Effector CD4-positive, alpha-beta T cell (primary cell): Measurements from ENCODE around the gene NR3C1.

Experiments used
- DNase-seq: peaks from one replicate; pipeline ENCODE4 v3.0.0-alpha.2; 2020

The NR3C1 gene

DNA sequence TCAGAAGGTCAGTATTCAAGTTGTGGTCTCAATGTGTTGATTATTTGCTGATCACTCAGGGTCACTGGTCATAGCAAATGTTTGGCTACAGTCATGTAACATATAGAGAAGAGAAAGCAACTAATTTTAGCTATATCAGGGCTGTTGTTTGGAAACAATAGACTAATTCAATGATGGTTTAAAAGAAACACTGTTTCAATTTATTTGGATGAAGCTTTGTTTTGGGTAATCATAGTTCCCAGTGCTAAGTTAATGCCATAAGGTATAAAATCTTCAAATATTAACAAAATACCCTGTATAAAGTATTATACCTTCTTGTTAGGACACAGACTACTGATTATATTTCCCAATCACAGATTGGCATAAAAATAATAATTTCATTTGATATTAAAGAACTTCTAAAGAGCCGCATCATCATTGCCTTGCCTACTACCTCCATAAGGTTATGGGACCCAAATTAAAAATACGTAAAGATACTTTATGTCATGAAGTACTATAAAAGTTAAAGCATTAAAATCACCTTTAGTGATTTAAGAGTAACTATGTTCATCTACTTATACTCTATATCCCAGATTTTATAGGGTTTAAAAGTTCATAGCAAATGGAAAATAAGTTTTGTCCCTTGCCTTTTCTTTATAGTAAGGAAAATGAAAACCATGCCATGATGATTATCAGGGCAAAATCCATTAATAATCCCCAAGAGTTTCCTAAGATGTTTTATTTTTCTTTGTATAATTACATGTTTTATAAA lies 6.0 kb downstream of the NR3C1 start:
- DNase-seq, result no peak

DNA sequence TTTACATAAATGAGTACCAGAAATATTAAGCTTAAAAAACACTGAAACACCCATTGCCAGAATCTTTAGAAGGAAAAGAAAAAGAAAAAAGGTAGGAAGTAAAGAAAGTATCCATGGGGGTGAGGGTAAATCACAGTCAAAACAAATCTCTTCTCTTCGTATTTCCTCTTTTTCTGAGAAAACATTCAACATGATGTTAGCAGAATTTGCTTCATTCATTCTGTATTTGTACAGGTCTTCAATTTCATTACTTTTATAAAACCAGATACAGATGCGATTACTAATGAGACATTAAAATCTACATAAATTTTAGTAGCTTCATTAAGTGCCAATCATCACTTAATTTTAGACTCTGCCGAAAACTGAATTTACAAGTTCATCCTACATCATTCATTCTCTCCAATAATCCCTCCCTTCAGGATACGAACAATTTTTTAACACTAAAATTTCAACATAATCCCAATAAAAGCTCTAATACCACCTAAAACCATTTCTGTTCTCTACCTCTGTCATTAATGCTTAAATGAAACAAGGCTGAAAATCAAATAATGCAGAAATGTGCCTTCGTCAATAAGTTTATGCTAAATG lies 7.0 kb downstream of the NR3C1 start:
- DNase-seq, result no peak

DNA sequence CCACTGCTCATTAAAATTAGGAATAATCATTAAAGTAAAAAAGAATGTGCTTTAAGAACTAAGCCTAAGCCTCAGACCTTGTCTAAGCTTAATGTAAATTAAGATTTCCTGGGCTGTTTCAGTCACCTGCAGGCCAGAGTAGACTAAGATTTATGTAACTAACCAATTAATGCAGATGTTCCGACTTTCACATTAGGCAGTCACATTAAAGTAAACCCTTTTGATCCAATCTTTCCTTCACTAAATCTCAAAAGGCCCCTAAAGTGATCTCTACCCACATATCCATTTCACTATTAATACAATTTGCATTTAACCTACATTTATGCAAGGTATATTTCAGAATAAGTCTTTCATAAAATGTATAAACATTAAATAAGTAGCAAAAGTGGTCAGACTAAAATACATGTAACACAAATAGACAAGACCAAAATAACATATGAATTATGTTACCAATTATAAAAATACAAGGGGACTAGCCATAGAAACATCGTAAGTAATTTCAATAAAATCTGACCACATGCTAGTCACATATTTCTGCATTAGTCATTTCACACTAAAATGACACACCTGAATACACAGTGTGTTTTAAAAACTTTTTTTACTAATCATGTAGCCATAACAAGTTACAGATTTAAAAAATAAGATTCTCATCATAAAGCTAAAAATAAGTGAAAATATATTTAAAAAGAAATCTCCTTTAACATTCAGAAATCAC lies 7.7 kb downstream of the NR3C1 start:
- no peak for DNase-seq

DNA sequence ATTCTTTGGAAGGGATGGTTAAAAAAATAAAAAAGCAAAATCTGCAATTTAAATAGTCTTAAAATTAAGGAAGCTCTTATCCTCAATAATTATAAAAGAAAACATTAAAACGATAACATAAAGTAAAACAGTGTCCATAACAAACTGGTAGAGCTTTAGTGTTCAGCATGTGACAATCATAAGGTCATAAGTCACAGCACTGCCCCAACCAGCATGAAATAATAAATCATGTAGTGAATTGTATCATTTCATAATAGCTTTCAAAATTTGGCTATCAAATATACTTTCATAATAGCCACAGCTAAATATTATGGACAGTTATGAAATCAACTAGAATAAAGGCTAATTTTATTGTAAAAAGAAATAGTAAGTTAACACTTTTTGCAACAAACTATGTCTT lies 10.0 kb downstream of the NR3C1 start:
- no peak for DNase-seq

DNA sequence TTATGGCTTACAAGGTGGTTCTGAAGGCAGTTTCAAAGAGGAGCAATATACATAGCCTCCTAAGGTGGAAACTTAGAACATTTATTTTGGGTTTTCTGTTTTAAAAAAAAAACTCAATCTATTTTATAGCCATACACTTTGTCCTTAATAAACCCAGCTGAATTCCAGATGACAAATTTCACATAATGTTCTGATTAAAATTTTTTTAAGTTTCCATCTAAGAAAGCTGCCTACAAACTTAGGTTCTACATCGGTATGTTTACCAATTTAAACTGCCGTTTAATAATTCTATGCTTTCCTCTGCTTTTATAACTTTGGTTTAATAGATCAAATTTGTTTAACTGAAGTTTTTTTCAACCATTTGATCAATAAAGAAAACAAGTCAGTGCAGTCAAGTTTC lies 12.5 kb downstream of the NR3C1 start:
- DNase-seq, result no peak

DNA sequence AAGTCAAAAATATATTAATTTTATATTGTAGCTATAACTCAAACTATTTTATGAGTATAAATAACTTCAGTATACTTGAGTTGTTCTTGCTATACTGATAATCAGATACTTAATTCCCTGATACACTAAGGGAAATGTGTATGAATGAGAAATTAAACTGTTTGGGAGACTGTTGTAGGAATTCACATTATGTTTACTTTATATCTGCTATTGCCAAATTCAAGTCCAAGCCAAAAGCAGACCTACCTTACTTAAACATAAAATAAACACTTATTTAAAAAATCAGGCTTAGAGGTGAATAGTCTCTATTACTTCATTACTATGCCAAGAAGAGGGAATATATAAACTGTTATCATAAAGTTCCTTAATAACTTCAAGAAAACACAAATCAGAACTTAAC lies 13.2 kb downstream of the NR3C1 start:
- no peak for DNase-seq

DNA sequence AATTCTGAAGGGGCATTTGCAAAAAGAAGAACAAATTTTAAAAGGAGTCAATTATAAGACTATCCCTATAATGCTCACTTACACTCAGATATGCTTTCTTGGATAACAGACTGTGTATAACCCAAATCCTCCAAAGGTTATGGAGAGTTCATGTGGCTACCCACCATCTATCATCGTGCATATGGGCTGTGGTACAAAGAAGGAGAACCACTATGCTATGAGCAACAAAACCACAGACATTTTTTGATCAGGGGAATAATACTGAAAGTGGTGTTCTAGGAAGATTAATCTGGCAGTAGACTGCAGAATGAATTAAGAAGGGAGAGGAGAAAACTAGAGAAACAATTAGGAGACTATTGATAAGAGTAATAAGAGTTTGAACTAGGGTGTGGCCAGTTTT lies 16.8 kb downstream of the NR3C1 start:
- DNase-seq, result no peak

DNA sequence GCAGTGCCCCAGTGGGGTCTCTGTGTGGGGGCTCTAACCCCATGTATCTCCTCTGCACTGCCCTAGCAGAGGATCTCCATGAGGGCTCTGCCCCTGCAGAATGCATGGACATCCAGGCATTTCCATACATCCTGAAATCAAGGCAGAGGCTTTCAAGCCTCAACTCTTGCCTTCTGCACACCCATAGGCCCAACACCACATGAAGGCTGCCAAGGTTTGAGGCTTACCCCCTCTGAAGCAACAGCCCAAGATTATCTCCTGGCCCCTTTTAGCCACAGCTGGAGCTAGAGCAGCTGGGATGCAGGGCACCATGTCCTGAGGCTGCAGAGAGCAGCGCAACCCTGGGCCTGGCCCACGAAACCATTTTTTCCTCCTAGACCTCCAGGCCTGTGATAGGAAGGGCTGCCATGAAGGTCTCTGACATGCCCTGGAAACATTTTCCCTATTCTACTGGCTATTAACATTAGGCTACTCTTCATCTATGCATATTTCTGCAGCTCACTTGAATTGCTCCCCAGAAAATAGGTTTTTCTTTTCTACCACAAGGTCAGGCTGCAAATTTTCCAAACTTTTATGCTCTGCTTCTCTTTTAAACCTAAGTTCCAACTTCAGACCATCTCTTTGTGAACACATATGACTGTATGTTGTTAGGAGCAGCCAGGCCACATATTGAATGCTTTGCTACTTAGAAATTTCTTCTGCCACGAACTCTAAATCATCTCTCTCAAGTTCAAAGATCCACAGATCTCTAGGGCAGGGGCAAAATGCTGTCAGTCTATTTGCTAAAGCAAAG lies 18.4 kb downstream of the NR3C1 start:
- DNase-seq, result no peak

DNA sequence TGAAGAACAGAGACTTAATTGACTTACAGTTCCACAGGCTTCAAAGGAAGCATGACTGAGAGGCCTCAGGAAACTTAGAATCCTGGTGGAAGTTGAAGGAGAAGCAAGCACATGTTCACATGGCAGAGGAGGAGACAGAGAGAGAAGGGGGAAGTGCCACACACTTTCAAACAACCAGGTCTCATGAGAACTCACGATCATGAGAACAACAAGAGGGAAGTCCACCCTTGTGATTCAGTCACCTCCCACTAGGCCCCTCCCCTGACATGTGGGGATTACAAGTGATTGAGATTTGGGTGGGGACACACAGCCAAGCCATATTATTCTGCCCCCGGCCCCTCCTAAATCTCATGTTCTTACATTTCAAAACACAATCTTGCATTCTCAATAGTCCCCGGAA lies 19.5 kb downstream of the NR3C1 start:
- DNase-seq, result no peak

DNA sequence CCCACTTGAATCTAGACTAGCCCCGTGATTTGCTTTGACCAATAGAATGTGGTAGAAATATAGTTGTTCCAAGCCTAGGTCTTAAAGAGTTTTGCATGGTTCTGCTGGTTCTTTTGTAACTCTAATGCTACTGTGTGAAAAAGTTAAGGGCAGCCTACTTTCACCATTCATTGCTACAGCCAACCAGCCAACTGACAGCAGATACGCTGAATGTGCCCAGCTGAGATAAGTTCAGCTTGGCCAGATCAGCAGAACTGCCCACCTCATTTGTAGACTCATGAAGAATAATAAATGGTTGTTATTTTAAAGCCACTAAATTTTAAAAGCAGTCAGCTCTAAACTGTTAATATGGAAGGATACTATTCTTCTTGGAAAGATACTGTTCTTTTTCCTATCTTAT lies 23.9 kb downstream of the NR3C1 start:
- DNase-seq, result no peak

DNA sequence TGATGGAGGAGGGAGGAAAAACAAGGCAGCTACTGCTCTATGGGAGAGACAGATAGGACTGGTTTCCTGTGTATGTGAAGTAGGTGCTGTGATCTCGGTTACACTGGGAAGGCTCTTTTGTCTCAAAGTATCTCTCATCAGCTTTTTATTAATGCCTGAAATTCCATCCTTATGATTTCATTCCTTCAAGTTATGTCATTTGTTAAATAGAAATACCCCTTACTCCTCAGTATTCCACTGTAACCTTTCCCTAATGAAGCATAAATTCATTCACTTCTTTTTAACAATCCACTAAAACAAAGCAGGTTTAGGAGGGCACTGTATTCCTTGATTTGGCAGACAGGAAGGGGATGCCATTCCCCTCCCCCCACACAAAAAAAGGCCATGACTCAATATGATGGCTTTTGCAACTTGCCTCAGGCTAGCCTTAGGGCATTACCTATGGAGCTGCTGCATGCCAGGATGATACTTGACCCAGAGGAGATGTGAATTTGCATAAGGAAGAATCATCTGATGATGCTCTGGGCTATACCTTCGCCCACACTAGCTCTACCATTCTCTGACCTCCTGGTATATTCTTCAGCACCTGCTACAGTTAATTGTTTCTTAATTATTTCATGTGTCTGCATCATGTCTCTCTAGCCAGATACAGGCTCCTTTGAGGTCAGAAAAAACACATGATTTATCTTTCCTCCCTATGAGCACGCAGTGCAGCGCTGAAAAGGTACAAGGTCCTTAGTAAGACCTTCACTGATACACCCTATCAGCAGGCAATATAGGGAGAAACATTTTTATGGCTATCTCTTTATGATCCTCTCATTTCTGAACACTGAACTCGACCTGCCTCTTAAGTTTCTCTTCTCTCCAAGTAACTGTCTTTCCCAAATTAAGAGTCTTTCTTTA lies 26.3 kb downstream of the NR3C1 start:
- DNase-seq, result no peak

DNA sequence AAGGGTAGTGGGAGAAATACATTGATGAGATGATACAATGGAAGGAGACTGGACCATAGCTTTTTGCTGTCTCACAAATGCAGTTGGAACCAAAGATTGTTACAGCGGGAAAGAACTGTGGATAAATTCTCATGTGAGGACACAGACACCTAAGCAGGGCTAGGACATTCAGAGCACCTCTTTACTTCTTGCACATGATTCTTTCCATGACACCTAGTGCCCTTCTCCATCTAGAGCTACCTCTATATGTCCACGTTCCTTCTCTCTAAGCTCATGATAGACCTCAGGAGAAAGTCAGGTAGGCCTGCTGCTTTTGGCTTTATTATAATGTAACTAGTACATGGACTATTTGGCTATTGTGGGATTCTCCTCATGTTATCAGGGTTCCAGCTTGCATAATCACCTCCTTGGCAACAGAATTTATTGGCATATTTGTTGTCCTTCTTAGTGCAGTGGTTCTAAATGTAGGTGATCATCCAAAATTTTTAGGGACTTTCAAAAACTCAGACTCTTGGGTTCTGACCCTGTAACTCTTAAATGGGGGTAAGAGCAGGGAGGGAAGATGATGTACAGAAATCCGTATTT lies 27.2 kb downstream of the NR3C1 start:
- DNase-seq, result no peak

DNA sequence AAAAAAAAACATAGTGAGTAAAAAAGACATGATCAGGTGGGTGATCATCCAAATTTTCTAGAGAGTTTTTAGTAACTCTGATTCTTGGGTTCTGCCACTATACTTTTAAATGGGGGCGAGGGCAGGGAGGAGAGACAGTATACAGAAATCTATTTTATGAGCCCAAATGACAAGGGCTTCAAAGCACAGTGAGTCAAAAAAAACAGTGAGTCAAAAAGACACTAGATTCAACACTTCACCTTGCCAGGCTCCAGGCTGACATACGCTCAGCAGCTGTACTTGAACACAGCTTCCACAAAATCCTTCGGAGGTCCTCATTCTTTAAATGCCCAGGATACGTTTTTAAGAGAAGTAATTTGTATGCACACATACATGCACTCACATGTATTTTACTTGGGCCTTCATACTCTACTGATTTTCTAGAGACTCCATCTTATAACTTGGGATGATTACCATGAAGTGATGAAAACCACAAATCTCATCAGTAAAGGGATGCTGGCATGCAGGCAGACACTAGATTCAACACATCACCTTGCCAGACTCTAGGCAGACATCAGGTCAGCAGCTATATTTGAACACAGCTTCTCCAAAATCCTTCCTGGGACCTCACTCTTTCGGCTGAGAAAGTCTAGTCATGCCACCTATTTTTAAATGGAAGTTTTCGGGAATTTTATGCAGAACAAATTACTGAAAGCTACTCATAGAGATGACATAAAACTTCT lies 28.8 kb downstream of the NR3C1 start:
- no peak for DNase-seq

DNA sequence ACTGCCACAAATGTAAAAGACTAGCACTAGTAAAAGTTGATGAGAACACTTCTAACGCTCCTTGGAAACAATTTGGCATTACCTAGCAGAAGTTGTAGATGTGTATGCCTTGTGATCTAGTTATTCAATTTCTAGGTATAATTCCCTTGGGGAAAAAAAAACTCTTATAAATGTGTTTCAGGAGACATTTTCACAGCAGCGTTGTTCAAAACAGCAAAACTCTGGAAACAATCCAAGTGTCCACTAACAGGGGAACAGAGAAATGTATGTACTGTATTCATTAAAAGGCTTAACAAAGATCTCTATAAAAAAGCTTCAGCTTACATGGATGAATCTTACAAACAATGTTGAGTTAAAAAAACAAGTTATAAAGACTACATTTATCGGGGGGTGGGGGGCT lies 30.4 kb downstream of the NR3C1 start:
- DNase-seq, result no peak

DNA sequence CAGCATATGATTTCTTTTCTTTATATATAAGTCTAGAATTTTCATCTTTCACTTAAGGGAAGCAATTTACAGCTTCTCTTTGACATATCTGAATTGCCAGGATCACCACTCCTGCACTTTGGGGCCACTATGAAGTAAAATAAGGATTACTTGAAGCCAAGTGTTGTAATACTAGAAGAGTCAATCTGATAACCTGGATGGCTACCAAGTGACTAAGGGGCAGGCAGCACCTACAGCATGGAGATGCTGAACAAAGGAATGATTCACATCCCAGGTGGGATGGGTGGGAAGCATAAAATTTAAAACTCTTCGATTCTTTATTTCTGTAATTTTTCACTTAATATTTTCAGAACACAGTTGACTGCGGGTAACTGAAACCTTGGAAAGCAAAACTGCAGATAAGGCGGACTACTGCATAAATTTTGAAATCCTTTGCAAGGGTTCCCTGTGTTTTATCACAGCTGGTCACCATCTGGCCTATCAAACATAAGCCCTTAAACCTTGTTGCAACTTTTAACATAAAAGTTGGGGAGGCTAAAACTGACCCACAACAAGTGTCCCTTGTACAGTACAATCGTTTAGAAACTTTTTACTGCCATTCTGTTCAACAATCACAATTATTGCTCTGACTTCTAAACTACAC lies 31.2 kb downstream of the NR3C1 start:
- DNase-seq, result no peak

DNA sequence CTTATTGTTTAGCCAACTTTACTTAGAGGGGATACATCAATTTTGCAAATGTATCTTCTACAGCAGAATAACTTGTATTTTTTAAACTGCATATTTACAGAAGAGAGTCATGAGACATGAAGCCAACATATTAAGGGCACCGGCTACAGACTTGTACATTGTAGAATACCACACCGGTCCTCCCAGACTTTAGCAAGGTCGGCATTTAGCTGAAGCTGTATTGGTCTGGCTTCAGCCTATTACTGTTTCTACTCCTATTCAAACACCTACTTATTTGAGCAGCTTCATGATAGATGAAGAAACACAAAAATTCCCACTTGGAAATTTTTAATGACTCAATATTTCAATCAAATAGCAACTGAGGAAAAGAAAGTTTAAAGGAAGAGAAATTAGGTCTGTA lies 33.0 kb downstream of the NR3C1 start:
- DNase-seq, result no peak

DNA sequence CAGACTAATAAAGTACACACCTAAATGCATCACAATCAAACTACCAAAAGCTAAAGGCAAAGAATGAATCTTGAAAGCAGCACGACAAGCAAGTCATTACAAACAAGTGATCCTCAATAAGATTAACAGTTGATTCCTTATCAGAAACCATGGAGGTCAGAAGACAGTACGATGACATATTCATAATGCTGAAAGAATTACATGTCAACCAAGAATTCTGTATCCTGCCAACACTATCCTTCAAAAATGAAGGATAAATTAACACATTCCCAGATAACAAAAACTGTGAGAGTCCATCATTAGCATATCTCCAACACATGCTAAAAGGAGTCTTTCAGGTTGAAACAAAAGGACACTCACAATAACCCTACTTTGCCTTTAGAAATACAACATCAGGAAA lies 39.4 kb downstream of the NR3C1 start:
- no peak for DNase-seq

DNA sequence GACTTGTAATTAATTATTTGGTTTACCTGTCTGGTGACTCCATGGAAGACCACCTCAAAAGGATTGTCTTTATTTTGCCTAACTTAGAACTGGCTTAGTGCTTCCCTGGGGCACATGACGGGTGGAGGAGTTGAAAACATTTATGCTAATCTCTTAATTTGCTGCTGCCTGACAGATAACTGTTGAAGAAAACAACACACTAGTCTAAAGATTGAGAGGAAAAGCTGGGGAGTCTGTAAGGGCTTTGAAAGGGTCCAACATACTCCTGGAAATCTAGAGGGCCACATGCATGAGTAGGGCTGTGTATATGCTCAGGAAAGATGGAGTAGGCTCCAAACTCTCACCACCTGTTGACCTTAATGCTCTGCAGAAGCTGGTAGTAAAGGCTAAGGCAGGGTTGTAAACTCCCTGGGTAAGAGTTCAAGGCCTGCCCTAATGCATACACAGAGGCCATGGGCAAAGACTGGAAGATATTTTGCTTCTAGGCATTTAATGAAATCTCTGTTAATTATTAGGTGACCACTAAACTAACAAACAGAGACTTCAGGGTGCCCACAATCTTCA lies 40.7 kb downstream of the NR3C1 start:
- no peak for DNase-seq

DNA sequence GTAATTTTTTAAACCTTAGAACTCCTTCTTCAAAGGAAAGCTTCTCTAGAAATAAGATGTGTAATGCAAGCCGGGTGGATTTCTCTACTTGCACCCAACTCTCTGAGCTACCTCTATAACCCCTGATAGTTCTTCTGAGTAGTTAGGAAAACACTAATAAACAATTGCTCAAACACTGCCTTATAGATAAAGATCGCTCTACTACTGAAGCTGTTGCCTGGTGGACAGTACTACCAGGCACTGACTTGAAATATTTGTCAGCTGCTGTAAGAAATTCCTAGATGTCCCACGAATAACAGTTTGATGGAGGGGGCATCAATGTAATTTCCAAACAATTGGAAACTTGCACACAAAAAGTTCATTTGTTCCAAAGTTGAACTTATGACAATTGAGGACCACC lies 42.0 kb downstream of the NR3C1 start:
- DNase-seq, result no peak

DNA sequence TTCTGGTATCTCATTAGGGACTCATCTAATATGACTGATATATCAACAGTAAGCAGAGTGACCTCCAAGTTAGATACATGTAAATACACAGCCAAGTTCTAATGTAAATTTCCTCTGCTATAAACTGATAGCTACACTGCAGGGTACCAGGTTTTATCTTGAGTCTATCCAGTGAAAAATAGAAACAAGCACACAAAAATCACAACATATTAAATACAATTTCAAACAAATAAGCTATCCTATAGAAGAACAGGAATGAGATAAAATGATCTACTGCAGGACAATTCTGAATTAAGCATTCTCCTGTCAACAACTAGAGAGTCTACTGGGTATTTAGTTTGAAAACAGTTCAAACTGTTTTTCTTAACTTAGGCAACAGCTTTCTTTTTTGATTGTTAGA lies 42.7 kb downstream of the NR3C1 start:
- no peak for DNase-seq
